ENCODE measurements around the gene COL5A1.

Gene COL5A1

DNA sequence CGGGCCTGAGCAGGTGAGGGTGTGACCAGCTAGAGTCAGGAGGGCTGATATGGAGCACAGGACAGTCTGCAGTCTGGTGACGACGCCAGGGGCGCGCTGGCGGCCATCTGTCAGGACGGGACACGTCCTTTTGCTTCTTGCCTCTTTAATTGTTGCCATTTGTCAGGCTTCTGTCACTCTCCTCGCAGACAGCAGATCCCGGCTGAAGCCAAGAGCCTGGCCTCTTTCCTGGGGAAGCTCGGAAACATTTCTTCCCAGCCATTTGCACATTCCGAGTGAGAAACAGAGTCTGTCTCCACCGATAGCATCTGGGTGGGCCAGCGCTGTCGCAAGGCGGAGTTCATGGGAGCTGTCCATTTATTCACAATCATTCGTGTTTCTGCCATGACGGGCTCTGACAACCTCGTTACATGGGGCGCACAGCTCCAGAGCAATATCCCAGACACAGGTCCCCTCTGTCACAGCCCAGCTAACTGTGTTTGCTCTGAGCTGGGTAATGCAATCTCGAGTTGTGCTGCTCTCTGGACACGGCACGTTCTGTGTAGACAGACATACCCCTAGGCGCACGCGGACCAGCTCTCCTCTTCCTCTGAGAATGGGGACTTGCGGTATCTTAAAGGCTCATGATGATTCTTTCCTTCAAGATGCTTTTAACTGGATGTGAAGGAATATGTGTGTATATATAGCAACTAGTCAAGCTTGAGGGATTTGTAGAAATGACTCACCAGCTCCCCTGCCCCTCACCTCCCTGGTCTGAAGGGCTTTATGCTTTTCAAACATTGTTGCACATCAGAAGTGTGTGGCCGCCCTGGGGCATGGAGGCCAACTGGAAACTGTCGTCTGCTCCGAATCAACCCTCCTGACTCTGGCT, 133.7 kb downstream of the COL5A1 start:
- DNase-seq: no peak

DNA sequence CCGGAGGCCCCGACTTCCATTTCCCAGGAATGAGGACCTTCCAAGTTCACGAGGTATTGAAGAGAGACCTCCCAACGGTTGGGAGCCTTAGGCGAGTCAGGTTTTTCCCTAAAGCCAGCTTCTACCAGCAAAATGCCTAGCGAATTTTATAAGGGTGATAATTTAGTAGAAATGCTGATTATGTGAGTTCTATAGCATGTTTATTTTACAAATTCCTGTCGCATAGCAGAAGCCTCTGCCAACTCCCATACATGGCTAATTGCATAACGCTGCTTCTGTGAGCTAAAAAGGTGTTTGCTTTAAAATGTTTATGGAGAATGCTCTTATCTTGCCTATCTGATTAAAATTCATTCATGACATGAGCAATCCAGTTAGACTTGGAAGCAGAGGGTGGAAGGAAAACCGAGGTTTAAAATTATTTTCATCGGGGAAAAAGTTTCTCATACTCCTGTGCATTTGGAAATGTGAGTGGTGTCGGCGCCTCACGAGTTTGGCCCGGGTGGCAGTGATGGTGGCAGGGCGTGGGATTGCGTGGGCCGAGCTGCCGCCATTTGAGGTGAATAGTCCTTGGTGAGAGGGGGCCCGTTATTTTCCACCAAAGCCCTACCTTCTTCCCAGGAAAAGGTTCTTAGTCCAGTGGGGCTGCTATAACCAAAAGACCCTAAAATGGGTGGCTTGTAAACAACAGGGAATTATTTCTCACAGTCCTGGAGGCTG, 134.6 kb downstream of the COL5A1 start:
- DNase-seq: no peak

DNA sequence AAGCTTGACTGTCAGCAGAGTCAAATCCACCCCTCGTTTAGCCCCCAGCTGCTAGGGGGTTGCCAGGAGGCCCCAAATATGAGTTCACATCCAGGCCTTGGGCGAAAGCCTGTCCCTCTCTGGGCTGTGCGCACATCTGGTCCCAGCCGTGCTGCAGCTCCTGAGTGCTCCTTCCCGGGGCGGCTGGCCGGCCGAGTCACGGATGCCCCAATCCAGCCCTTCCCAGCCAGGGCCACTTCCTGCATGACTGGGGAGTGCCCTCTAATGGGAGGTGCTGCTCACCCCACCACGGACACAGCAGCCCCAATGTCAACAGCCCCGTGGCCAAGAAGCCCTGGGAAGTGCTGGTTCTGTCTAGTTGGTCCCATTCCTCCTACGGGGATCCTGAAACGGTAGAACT, 135.6 kb downstream of the COL5A1 start:
- no peak for DNase-seq

DNA sequence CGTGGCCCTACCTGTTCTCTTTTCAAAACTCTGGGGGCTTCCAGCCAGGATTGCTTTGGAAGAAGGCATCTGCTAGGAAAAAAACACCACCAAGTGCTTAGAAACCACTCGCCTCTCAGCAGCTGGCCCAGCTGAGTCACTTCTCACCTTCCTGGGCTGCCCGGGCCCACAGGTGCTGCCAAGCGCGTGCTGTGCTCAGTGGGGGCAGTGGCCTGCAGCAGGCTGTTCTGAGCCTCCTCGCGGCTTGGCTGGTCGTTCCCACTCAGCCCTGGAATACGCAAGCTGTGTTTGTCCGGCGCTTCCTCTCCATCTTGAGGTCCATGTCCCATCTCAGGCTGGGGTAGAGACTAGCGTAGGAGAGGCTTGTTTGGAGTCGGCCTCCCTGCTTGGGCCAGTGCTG, 136.6 kb downstream of the COL5A1 start:
- DNase-seq: no peak

DNA sequence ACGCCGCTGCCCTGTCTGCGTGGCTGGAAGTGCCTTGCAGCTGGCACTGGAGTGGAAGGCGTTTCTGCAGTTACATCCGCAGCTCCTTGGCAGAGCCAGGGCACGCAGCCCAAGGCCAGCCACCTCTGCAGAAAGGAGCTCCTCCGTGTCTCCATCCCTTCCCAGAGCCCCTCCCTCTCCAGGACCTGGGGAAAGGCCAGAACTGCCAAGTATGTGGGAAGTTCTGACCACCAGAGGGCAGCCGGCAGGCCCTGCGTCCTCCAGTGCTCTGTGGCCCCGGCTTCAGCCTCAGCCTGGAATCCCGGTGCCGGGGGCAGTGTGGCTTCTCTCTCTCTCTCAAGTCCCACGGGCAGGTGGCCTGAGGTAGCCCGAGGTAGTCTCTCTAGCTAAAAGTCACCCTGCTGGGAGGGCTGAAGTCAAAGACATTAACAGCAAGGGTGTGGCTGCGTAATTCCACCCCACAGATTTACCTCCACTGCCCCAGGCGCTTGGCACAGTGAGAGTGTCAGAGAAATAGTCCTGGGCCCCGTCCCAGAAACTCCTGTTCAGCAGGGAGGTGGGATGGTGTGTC, 137.3 kb downstream of the COL5A1 start:
- DNase-seq: no peak

GRCh38 chr9:134779640-134780039, 138.0 kb downstream of the COL5A1 start:
- no peak for DNase-seq

DNA sequence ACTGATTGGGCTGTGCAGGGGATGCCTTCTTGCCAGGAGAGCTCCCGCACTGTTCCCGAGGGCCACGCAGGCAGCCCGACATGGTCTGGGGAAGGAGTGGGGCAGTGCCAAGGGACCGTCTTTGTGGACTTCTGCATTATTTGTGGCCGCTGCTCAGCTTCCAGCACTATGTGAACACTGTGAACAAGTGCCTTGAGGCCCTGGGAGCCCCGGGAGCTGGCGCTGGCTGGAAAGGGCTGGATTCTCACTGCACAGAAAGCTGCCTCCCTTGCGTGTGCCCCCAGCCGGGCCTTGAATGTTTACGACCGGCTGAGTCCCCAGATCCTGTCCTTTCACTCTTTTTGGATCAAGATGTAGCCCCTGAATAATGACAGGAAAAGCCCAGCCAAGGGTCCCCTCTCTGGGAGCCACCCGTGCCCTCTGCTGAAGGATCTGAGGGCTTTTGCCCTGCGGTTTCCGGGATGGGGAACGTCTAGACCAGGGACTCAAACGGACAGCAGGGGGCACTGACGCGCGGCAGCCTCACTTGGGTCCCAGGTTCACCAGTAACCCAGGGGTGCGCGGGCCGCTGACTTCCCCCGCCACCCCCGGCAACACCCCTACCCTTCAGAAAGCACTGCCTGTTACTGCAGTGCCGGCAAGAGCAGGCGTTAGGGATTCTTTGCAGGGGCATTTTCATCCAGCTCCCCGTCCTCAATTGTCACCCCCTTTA, 140.1 kb downstream of the COL5A1 start:
- no peak for DNase-seq

- no peak for DNase-seq
These were observed 141.5 kb downstream of the COL5A1 start for GRCh38 chr9:134782921-134783698.

GRCh38 chr9:134783699-134784039, 142.1 kb downstream of the COL5A1 start:
- DNase-seq: no peak

GRCh38 chr9:134784577-134785305, 143.1 kb downstream of the COL5A1 start:
- no peak for DNase-seq

- DNase-seq: no peak
These were observed 143.9 kb downstream of the COL5A1 start for GRCh38 chr9:134785325-134786108.

DNA sequence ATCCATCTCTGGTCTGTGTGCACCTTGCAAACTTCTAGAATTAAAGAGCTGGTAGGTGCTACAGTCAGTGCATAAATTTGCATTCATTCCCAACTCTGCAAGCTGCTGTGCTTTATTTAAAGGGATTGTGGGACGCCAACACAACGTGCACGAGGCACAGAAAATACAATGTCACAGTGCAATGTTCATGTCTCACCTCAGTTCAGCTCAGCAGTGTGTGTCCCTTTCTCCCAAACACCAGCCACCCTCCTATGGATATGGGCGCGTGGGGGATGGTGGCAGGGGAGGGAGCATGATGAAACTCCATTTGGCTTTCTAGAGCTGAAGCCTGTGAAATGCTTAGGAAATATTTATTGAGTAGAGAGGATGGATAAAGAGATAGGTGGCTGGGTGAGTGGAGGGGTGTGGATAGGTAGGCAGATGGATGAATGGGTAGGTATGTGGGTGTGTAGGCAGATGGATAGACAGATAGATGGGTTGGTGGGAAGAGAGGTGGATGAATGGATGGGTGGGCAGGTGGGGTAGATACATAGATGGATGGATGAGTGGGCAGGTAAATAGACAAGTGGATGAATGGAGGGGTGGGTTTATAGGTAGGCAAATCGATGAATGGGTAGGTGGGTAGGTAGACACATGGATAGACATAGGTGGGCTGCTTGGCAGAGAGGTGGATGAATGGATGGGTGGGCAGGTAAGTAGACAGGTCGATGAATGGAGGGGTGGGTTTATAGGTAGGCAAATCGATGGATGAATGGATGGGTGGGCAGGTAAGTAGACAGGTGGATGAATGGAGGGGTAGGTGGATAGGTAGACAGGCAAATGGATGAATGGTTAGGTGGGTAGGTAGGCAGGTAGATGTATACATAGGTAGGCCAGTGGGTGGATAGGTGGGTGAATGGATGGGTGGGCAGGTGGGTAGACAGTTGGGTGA, 146.3 kb downstream of the COL5A1 start:
- DNase-seq: no peak

GRCh38 chr9:134789168-134789567, 147.6 kb downstream of the COL5A1 start:
- no peak for DNase-seq

DNA sequence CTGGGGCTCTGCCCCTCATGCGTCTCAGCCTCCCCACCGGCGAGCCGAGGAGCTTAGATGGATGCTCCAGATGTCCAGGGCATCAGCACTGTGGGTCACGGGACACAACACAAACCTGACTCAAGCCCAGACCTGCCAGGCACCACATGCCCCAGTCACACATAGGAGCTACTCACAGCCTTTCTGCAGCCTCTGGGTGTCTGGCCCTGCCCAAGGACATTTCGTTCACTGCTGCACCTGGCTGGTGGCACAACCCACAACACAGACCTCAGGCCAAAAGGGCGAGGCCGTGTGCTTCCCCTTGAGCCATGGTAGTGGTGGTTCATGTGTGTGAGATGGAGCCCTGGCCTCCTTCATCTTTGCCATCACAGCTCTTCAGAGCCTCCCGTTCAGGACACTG, 149.4 kb downstream of the COL5A1 start:
- DNase-seq: no peak

DNA sequence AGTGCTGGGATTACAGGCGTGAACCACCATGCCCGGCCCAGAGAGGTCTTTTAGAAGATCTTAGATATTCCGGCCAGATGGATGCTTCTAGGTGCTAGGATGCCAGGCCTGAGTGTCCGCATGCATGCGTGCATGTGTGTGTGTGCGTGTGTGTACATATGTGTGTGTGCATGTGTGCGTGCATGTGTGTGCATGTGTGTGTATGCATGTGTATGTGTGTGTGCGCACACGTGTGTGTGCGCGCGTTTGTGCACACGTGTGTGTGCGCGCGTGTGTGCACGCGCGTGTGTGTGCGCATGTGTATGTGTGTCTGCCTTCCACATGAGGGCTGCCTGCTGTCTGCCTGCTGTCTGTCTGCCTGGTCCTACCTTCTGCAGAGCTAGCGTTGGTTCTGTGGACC, 151.0 kb downstream of the COL5A1 start:
- no peak for DNase-seq

GRCh38 chr9:134793288-134794188, 151.9 kb downstream of the COL5A1 start:
- DNase-seq: no peak

DNA sequence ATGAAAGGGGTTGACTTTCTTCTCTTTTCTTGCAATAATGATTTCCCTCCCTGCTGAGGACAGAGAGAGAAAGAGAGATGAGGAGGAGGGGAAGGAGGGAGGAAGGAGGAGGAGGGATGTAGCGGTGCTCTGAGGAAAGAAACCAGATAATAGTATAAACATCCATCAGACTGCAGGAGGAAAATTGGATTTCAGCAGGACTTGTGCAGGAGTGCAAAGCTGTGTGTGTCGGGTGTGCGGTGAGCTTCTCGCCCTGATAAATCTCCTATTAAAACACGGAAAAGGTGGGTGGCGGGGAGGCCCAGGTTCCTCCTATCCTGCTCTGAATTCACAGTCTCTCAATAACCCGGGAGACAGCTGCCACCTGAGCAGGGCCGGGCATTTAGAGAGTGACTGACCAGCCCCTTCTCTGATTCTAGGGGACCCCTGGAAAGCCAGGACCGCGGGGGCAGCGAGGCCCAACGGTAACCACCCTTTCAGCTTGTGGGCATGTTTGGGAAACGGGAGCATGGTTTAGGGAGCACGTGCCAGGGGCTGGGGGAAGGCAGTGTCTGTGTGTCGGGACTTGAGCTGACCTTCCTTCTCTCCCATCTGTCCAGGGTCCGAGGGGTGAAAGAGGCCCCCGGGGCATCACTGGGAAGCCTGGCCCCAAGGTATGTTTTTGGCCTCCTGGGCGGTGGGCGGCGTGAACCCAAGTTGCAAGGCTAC, 153.2 kb downstream of the COL5A1 start:
- DNase-seq: no peak

DNA sequence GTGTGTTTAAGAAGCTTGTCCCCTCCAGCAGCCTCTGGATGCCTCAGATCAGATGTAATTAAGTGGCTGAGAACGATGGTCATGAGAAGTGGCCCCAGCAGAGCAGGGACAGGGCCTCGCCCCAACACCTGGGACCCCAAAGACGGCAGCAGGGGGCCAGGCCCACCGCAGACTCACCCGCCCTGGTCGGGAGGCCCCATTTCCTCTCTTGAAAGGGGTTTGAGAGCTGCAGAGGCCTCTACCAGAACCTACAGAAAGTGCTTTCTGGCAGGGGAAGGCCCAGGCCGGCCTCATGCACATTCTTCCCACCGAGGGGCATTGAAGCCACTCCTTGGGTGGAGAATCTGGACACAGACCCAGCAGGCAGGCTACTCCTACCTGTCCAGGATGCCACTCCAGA, 153.8 kb downstream of the COL5A1 start:
- no peak for DNase-seq
